ENCODE data around the gene CSMD2.
"Not testable (repeated sequence)": the region's sequence is repeated elsewhere in the genome, so short reads cannot be mapped to it uniquely, and the experiment has no call there.

Gene CSMD2

GRCh38 chr1:33512226-33513011 is 652.6 kb downstream of the CSMD2 start:
- DNase-seq, result no peak

GRCh38 chr1:33509276-33509675 is 655.8 kb downstream of the CSMD2 start:
- not testable (repeated sequence) for DNase-seq

- DNase-seq, result no peak
These were observed 656.9 kb downstream of the CSMD2 start for GRCh38 chr1:33508151-33508550.

GRCh38 chr1:33507661-33508060 is 657.4 kb downstream of the CSMD2 start:
- DNase-seq, result no peak

- no peak for DNase-seq
These were observed 661.5 kb downstream of the CSMD2 start for GRCh38 chr1:33503506-33503905.

GRCh38 chr1:33502726-33503125 is 662.3 kb downstream of the CSMD2 start:
- no peak for DNase-seq

GRCh38 chr1:33501774-33502173 is 663.3 kb downstream of the CSMD2 start:
- DNase-seq, result no peak

- no peak for DNase-seq
These were observed 663.7 kb downstream of the CSMD2 start for GRCh38 chr1:33501309-33501708.

GRCh38 chr1:33500547-33500946 is 664.5 kb downstream of the CSMD2 start:
- DNase-seq, result no peak

GRCh38 chr1:33497410-33497809 is 667.6 kb downstream of the CSMD2 start:
- DNase-seq, result no peak

GRCh38 chr1:33494929-33495328 is 670.1 kb downstream of the CSMD2 start:
- DNase-seq, result no peak

- no peak for DNase-seq
These were observed 676.4 kb downstream of the CSMD2 start for GRCh38 chr1:33488624-33489023.

- no peak for DNase-seq
These were observed 682.6 kb downstream of the CSMD2 start for GRCh38 chr1:33482412-33482811.

GRCh38 chr1:33477451-33477850 is 687.6 kb downstream of the CSMD2 start:
- no peak for DNase-seq

GRCh38 chr1:33473900-33474299 is 691.1 kb downstream of the CSMD2 start:
- DNase-seq, result no peak

GRCh38 chr1:33472269-33472980 is 692.6 kb downstream of the CSMD2 start, which contains the start of gene ZSCAN20:
Gene ZSCAN20 (plus strand): TSS chr1:33472645. CDS start chr1:33479289, 6,644 bp downstream.
- peak; percentile 99 for DNase-seq

GRCh38 chr1:33471416-33471815 is 693.6 kb downstream of the CSMD2 start:
- no peak for DNase-seq

GRCh38 chr1:33470495-33471012 is 694.5 kb downstream of the CSMD2 start:
- peak; percentile 84 for DNase-seq

- no peak for DNase-seq
These were observed 695.3 kb downstream of the CSMD2 start for GRCh38 chr1:33469691-33470090.

GRCh38 chr1:33468967-33469366 is 696.1 kb downstream of the CSMD2 start:
- DNase-seq, result no peak

GRCh38 chr1:33468531-33468930 is 696.5 kb downstream of the CSMD2 start:
- DNase-seq, result no peak

GRCh38 chr1:33468011-33468410 is 697.0 kb downstream of the CSMD2 start:
- DNase-seq, result no peak

GRCh38 chr1:33466159-33466558 is 698.9 kb downstream of the CSMD2 start:
- no peak for DNase-seq

GRCh38 chr1:33465316-33465715 is 699.7 kb downstream of the CSMD2 start:
- no peak for DNase-seq

Data from DMS79 (cell line).